ENCODE measurements around the gene ZNF827. TPM values are rescaled to one million over a fixed set of nuclear protein-coding genes. Genes with fewer than 3 reads are reported as not detected.

ZNF827 gene
- total RNA-seq, 1 experiment from 2014 or later: 29.4 TPM

DNA sequence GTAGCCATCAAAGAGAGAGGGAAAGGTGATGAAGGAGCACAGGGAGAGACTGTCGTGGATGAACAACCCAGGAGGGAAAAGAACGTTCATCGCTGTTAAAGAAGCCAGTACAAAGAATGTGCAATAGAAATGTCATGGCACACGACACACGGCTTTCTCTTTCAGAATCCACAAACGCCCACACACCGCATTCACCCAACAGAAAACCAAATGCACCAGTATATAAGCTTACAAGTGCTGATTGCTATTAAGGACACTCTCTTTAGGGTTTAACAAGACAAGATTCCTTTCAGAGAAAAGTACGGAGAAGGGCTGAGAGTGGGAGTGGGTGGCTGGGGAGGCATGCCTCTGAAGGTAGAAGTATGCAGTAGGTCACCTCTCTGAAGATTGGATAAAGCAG is 178.4 kb downstream of the ZNF827 start:
- no peak overlapping the region for H4K8ac ChIP-seq (replicated peaks; ENCODE audit: insufficient read length, low read depth, low read length)
- H3T11ph ChIP-seq (ENCODE audit: low read length): no peak overlapping the region
- no peaks in the 10 kb centered on the region for H3K27me3 ChIP-seq (ENCODE audit: insufficient read depth, low read length)
- Mint-ChIP-seq H3K27ac (peak overlapping the region in 1 of 3 experiments; percentile 78; a peak in 1 of 7 replicates), H3K36me3 (ENCODE audit: insufficient read depth in 1 of 3, low read depth in 3 of 3) (peaks cover 39 to 66% (median 54%) of the 10 kb centered on the region in 3 experiments), H3K9me3 (no peaks in the 10 kb centered on the region), H3K27me3 (ENCODE audit: low read depth) (no peaks in the 10 kb centered on the region; the same call in 1 of the 2 replicates), H3K4me3 (no peak overlapping the region), H3K4me1 (peaks cover 4 to 6% of the 10 kb centered on the region in 2 experiments; a peak in 1 of 4 replicates)
- H4K20me1 ChIP-seq (ENCODE audit: control insufficient read depth, insufficient read depth, insufficient read length): no peaks in the 10 kb centered on the region
- no peak overlapping the region for H3K18ac ChIP-seq (ENCODE audit: insufficient read length, low read depth, low read length)
- H2BK20ac ChIP-seq (ENCODE audit: low read depth, low read length, poor library complexity, severe bottlenecking): no peak overlapping the region
- no peak overlapping the region for H2BK12ac ChIP-seq (ENCODE audit: insufficient read length, low read depth, low read length)
- no peak overlapping the region for H2BK5ac ChIP-seq (ENCODE audit: insufficient read length, low read length)
- H3K23ac ChIP-seq (ENCODE audit: insufficient read length, low read depth, low read length): no peak overlapping the region
- H3K23me2 ChIP-seq (ENCODE audit: insufficient read length, low read depth, low read length, poor library complexity, severe bottlenecking): no peaks in the 10 kb centered on the region
- no peak overlapping the region for H3K4ac ChIP-seq (ENCODE audit: low read depth, low read length)
- no CpG with 5 or more reads among the region's 8 CpGs for WGBS (ENCODE audit: extremely low coverage, insufficient read length, low lambda C conversion rate)
- no peak for DNase-seq
- no peak overlapping the region for H3K14ac ChIP-seq (ENCODE audit: insufficient read depth, low read length)
- H3K9me3 ChIP-seq (ENCODE audit: control insufficient read depth, low read depth, low read length): no peaks in the 10 kb centered on the region
- H3K9ac ChIP-seq (ENCODE audit: extremely low read depth, insufficient read length, low read length): no peak overlapping the region
- H3K79me2 ChIP-seq (ENCODE audit: insufficient read depth, low read length): no peaks in the 10 kb centered on the region
- no peaks in the 10 kb centered on the region for H3K4me1 ChIP-seq (ENCODE audit: insufficient read depth, low read length)
- TF ChIP-seq, protein P1, sequence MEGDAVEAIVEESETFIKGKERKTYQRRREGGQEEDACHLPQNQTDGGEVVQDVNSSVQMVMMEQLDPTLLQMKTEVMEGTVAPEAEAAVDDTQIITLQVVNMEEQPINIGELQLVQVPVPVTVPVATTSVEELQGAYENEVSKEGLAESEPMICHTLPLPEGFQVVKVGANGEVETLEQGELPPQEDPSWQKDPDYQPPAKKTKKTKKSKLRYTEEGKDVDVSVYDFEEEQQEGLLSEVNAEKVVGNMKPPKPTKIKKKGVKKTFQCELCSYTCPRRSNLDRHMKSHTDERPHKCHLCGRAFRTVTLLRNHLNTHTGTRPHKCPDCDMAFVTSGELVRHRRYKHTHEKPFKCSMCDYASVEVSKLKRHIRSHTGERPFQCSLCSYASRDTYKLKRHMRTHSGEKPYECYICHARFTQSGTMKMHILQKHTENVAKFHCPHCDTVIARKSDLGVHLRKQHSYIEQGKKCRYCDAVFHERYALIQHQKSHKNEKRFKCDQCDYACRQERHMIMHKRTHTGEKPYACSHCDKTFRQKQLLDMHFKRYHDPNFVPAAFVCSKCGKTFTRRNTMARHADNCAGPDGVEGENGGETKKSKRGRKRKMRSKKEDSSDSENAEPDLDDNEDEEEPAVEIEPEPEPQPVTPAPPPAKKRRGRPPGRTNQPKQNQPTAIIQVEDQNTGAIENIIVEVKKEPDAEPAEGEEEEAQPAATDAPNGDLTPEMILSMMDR (conservative IDR thresholded peaks at IDR 0.05): no peak
- H2BK15ac ChIP-seq (ENCODE audit: low read depth, low read length): no peak overlapping the region
- no peak overlapping the region for H4K91ac ChIP-seq (ENCODE audit: insufficient read length, low read depth, low read length)
- no peak overlapping the region for H2BK120ac ChIP-seq (ENCODE audit: low read depth, low read length, poor library complexity, severe bottlenecking)
- H2AK5ac ChIP-seq (ENCODE audit: insufficient read length, low read length): no peak overlapping the region
- H3K79me1 ChIP-seq (ENCODE audit: insufficient read depth, low read depth, low read length, poor library complexity, severe bottlenecking): no peaks in the 10 kb centered on the region
- H3K4me2 ChIP-seq (ENCODE audit: insufficient read depth, insufficient read length, low read length): no peak overlapping the region
- no peak overlapping the region for H2AFZ ChIP-seq (ENCODE audit: low read length)
- no peak overlapping the region for H3K56ac ChIP-seq (ENCODE audit: insufficient read length, low read depth, low read length)
- H4K5ac ChIP-seq (ENCODE audit: insufficient read length, low read depth, low read length): no peak overlapping the region
- no peak overlapping the region for H3K27ac ChIP-seq (ENCODE audit: insufficient read length, low read depth, low read length)

Data from H9 (cell line).